Measurements from ENCODE around the gene ENDOG. TPM values are rescaled to one million over a fixed set of nuclear protein-coding genes. Genes with fewer than 3 reads are reported as not detected.
"Not testable (repeated sequence)": the region's sequence is repeated elsewhere in the genome, so short reads cannot be mapped to it uniquely, and the experiment has no call there.

The ENDOG gene
- total RNA-seq, 1 experiment from 2014 or later: 17.6 TPM

GRCh38 chr9:128841694-128842492 lies 23.6 kb downstream of the ENDOG start:
- Histone ChIP-seq H3K79me2 (ENCODE audit: low read length) (peaks cover 7% of the 10 kb centered on the region), H3K36me3 (ENCODE audit: insufficient read depth, low read length) (no peaks in the 10 kb centered on the region), H3K27ac (ENCODE audit: low read length) (no peak overlapping the region), H2AFZ (ENCODE audit: low read length) (no peak overlapping the region), H3K9me2 (replicated peaks; ENCODE audit: insufficient read depth, low read length) (no peaks in the 10 kb centered on the region), H3K4me3 (ENCODE audit: low read length) (no peak overlapping the region), H3K4me2 (ENCODE audit: low read depth, low read length, poor library complexity, severe bottlenecking) (no peak overlapping the region), H3K9me3 (ENCODE audit: low read length) (no peaks in the 10 kb centered on the region), H3K27me3 (ENCODE audit: low read length) (no peaks in the 10 kb centered on the region), H3K9ac (ENCODE audit: low read length) (no peak overlapping the region), H3K4me1 (ENCODE audit: low read length) (no peaks in the 10 kb centered on the region), H4K20me1 (ENCODE audit: insufficient read depth, low read depth, low read length) (no peaks in the 10 kb centered on the region)
- no peak for DNase-seq

- not testable (repeated sequence) for H4K20me1 ChIP-seq (ENCODE audit: insufficient read depth, low read depth, low read length)
Observed at GRCh38 chr9:128843171-128843570, 24.9 kb downstream of the ENDOG start.

GRCh38 chr9:128845186-128845931 lies 27.1 kb downstream of the ENDOG start:
- Histone ChIP-seq H3K27ac (ENCODE audit: low read length) (no peak overlapping the region), H4K20me1 (ENCODE audit: insufficient read depth, low read depth, low read length) (no peaks in the 10 kb centered on the region), H3K27me3 (ENCODE audit: low read length) (no peaks in the 10 kb centered on the region), H3K36me3 (ENCODE audit: insufficient read depth, low read length) (no peaks in the 10 kb centered on the region), H3K4me1 (ENCODE audit: low read length) (no peaks in the 10 kb centered on the region), H3K79me2 (ENCODE audit: low read length) (peaks cover 19% of the 10 kb centered on the region), H3K4me3 (ENCODE audit: low read length) (no peak overlapping the region), H3K4me2 (ENCODE audit: low read depth, low read length, poor library complexity, severe bottlenecking) (no peak overlapping the region), H2AFZ (ENCODE audit: low read length) (no peak overlapping the region), H3K9me2 (replicated peaks; ENCODE audit: insufficient read depth, low read length) (no peaks in the 10 kb centered on the region), H3K9me3 (ENCODE audit: low read length) (no peaks in the 10 kb centered on the region; the same call in 1 of the 2 replicates), H3K9ac (ENCODE audit: low read length) (no peak overlapping the region)
- no peak for DNase-seq

More at GRCh38 chr9:128843171-128843570, 24.9 kb downstream of the ENDOG start:
- DNase-seq; H3K4me1 ChIP-seq (ENCODE audit: low read length); H3K9ac ChIP-seq (ENCODE audit: low read length); H3K9me2 ChIP-seq (replicated peaks; ENCODE audit: insufficient read depth, low read length); H3K4me3 ChIP-seq (ENCODE audit: low read length); H3K27ac ChIP-seq (ENCODE audit: low read length); H3K27me3 ChIP-seq (ENCODE audit: low read length); H2AFZ ChIP-seq (ENCODE audit: low read length); H3K36me3 ChIP-seq (ENCODE audit: insufficient read depth, low read length); H3K9me3 ChIP-seq (ENCODE audit: low read length); H3K4me2 ChIP-seq (ENCODE audit: low read depth, low read length, poor library complexity, severe bottlenecking): not testable (repeated sequence)
- peaks cover 17% of the 10 kb centered on the region for H3K79me2 ChIP-seq (ENCODE audit: low read length)

GRCh38 chr9:128846680-128847030 lies 28.4 kb downstream of the ENDOG start:
- no peaks in the 10 kb centered on the region for H4K20me1 ChIP-seq (ENCODE audit: insufficient read depth, low read depth, low read length)
- H3K9ac ChIP-seq (ENCODE audit: low read length): no peak overlapping the region
- no peak overlapping the region for H3K4me2 ChIP-seq (ENCODE audit: low read depth, low read length, poor library complexity, severe bottlenecking)
- no peak for DNase-seq
- no peaks in the 10 kb centered on the region for H3K36me3 ChIP-seq (ENCODE audit: insufficient read depth, low read length)
- no peak overlapping the region for H3K4me3 ChIP-seq (ENCODE audit: low read length)
- H3K79me2 ChIP-seq (ENCODE audit: low read length): peaks cover 19% of the 10 kb centered on the region
- no peaks in the 10 kb centered on the region for H3K27me3 ChIP-seq (ENCODE audit: low read length)
- no peak overlapping the region for H2AFZ ChIP-seq (ENCODE audit: low read length)
- no peaks in the 10 kb centered on the region; the same call in 1 of the 2 replicates for H3K9me3 ChIP-seq (ENCODE audit: low read length)
- no peak overlapping the region for H3K27ac ChIP-seq (ENCODE audit: low read length)
- H3K9me2 ChIP-seq (replicated peaks; ENCODE audit: insufficient read depth, low read length): no peaks in the 10 kb centered on the region
- H3K4me1 ChIP-seq (ENCODE audit: low read length): no peaks in the 10 kb centered on the region

- Histone ChIP-seq H3K4me2 (ENCODE audit: low read depth, low read length, poor library complexity, severe bottlenecking) (no peak overlapping the region), H2AFZ (ENCODE audit: low read length) (no peak overlapping the region), H3K27me3 (ENCODE audit: low read length) (no peaks in the 10 kb centered on the region), H4K20me1 (ENCODE audit: insufficient read depth, low read depth, low read length) (no peaks in the 10 kb centered on the region), H3K4me3 (ENCODE audit: low read length) (no peak overlapping the region), H3K9ac (ENCODE audit: low read length) (no peak overlapping the region), H3K27ac (ENCODE audit: low read length) (no peak overlapping the region), H3K79me2 (ENCODE audit: low read length) (peaks cover 19% of the 10 kb centered on the region), H3K9me2 (replicated peaks; ENCODE audit: insufficient read depth, low read length) (no peaks in the 10 kb centered on the region), H3K4me1 (ENCODE audit: low read length) (no peaks in the 10 kb centered on the region), H3K36me3 (ENCODE audit: insufficient read depth, low read length) (no peaks in the 10 kb centered on the region), H3K9me3 (ENCODE audit: low read length) (no peaks in the 10 kb centered on the region; the same call in 1 of the 2 replicates)
- DNase-seq: no peak
Observed at GRCh38 chr9:128847803-128848202, 29.5 kb downstream of the ENDOG start.

- H3K9me3 ChIP-seq (ENCODE audit: low read length); H3K27me3 ChIP-seq (ENCODE audit: low read length); H2AFZ ChIP-seq (ENCODE audit: low read length); H3K36me3 ChIP-seq (ENCODE audit: insufficient read depth, low read length); H4K20me1 ChIP-seq (ENCODE audit: insufficient read depth, low read depth, low read length); H3K4me3 ChIP-seq (ENCODE audit: low read length); H3K4me1 ChIP-seq (ENCODE audit: low read length); H3K27ac ChIP-seq (ENCODE audit: low read length); DNase-seq; H3K4me2 ChIP-seq (ENCODE audit: low read depth, low read length, poor library complexity, severe bottlenecking); H3K9me2 ChIP-seq (replicated peaks; ENCODE audit: insufficient read depth, low read length); H3K9ac ChIP-seq (ENCODE audit: low read length): not testable (repeated sequence)
- H3K79me2 ChIP-seq (ENCODE audit: low read length): peaks cover 27% of the 10 kb centered on the region
Observed at GRCh38 chr9:128851024-128851423, 32.7 kb downstream of the ENDOG start.

- not testable (repeated sequence) for H2AFZ ChIP-seq (ENCODE audit: low read length); H3K9me2 ChIP-seq (replicated peaks; ENCODE audit: insufficient read depth, low read length); H3K27ac ChIP-seq (ENCODE audit: low read length); H3K27me3 ChIP-seq (ENCODE audit: low read length); H3K9ac ChIP-seq (ENCODE audit: low read length); H3K4me3 ChIP-seq (ENCODE audit: low read length); H3K9me3 ChIP-seq (ENCODE audit: low read length); H3K4me2 ChIP-seq (ENCODE audit: low read depth, low read length, poor library complexity, severe bottlenecking); H3K36me3 ChIP-seq (ENCODE audit: insufficient read depth, low read length); H4K20me1 ChIP-seq (ENCODE audit: insufficient read depth, low read depth, low read length); H3K4me1 ChIP-seq (ENCODE audit: low read length)
- H3K79me2 ChIP-seq (ENCODE audit: low read length): peaks cover 21% of the 10 kb centered on the region
- peak; percentile 83 for DNase-seq
Observed at GRCh38 chr9:128851779-128852600, 33.7 kb downstream of the ENDOG start.

GRCh38 chr9:128852646-128853045 lies 34.3 kb downstream of the ENDOG start:
- not testable (repeated sequence) for DNase-seq; H3K27ac ChIP-seq (ENCODE audit: low read length); H3K27me3 ChIP-seq (ENCODE audit: low read length); H2AFZ ChIP-seq (ENCODE audit: low read length); H3K9me3 ChIP-seq (ENCODE audit: low read length); H3K36me3 ChIP-seq (ENCODE audit: insufficient read depth, low read length); H4K20me1 ChIP-seq (ENCODE audit: insufficient read depth, low read depth, low read length); H3K4me3 ChIP-seq (ENCODE audit: low read length); H3K4me1 ChIP-seq (ENCODE audit: low read length); H3K9ac ChIP-seq (ENCODE audit: low read length); H3K4me2 ChIP-seq (ENCODE audit: low read depth, low read length, poor library complexity, severe bottlenecking); H3K9me2 ChIP-seq (replicated peaks; ENCODE audit: insufficient read depth, low read length)
- H3K79me2 ChIP-seq (ENCODE audit: low read length): peaks cover 16% of the 10 kb centered on the region; the same call in 1 of the 2 replicates
